Fibroblast of skin of right biceps (primary cell): ENCODE data around the gene MAGEB1.
A peak's percentile ranks its signal among the peaks of the same experiment; 100 is the strongest.

ENCODE experiments used
- DNase-seq: peaks from one replicate; pipeline ENCODE4 v3.0.0-alpha.2; 2013

Gene MAGEB1

DNA sequence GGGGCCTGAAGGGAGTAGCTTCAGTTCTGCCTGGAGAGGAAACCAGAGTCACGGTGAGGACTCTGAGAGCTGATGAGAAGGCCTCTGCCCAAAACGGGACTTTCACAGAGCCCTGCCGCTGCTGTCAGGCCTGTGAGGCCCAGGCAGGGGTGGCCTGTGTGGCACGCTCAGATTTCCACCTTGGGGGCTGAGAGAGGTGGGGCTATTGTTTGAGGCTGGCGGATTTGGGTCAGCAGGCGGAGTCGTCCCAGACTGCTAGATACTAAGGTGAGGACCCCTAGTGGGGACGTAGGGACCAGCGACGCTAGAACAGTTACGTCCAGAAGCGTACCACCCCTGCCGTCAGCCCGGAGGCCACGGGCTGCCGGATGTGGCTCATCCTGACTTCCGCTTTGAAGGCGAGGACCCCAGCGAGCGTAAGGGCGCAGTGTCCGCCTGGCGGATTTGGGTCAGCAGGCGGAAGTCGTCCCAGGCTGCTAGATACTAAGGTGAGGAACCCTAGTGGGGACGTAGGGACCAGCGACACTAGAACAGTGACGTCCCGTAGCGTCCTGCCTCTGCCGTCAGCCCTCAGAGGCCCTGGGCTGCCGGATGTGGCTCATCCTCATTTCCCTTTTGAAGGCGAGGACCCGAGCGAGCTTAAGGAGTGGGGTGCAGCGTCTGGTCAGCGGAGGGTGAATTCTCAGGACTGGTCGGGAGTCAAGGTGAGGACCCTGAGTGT is at the start of gene MAGEB1:
Gene MAGEB1, plus strand, starts transcription at position 378 of the 721 bp plus-strand sequence. CDS start 3,348 bp downstream, outside the sequence.
- DNase-seq, result no peak

DNA sequence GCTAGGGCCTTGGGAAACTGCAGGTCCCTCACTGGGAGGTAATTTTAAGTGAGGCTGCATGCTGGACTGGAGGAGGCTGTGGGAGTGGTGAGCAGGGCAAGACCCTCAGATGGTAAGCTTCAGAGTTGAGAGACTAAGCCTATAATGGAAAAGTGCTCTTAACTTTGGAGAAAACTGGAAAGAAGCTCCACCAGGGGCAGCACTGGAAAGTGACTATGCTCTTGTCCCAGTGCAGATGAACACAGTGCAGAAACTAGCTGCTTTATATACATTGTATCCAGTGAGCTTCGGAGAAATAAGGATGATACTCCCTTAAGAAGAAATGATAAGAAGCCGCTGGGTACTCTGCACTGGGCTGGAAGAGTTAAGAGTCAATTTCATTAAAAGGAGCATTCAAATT is 34.8 kb upstream of the MAGEB1 start:
- no peak for DNase-seq

DNA sequence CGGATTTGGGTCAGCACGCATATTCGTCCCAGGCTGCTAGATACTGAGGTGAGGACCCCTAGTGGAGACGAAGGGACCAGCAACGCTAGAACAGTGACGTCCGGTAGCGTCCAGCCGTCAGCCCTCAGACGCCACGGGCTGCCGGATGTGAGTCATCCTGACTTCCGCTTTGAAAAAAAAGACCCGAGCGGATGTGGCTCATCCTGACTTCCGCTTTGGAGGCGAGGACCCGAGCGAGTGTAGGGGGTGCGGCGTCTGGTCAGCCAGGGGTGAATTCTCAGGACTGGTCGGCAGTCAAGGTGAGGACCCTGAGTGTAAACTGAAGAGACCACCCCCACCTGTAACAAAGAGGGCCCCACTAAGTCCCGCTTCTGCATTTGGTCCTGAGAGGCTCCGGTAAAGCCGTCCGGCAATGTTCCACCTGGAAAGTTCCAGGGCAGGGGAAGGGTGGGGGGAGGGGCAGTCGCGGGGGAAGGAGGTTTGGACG is 31.5 kb upstream of the MAGEB1 start, which contains the start of gene MAGEB2:
Gene MAGEB2, plus strand, starts transcription at position 207 of the 487 bp plus-strand sequence. CDS start 3,018 bp downstream, outside the sequence.
- DNase-seq, result no peak

- DNase-seq, result no peak
These were observed 29.5 kb upstream of the MAGEB1 start for GRCh38 chrX:30217465-30217864.

- no peak for DNase-seq
These were observed 27.6 kb upstream of the MAGEB1 start for GRCh38 chrX:30219372-30219771.

GRCh38 chrX:30220661-30221060 is 26.3 kb upstream of the MAGEB1 start:
- DNase-seq, result no peak

GRCh38 chrX:30224536-30224935 is 22.4 kb upstream of the MAGEB1 start:
- DNase-seq, result no peak

GRCh38 chrX:30228526-30228925 is 18.4 kb upstream of the MAGEB1 start:
- DNase-seq, result no peak

GRCh38 chrX:30230395-30230794 is 16.6 kb upstream of the MAGEB1 start, which contains the start of gene MAGEB3:
Gene MAGEB3, plus strand, starts transcription at chrX:30230657. Its CDS starts 5,268 bp downstream, at chrX:30235925.
- no peak for DNase-seq

DNA sequence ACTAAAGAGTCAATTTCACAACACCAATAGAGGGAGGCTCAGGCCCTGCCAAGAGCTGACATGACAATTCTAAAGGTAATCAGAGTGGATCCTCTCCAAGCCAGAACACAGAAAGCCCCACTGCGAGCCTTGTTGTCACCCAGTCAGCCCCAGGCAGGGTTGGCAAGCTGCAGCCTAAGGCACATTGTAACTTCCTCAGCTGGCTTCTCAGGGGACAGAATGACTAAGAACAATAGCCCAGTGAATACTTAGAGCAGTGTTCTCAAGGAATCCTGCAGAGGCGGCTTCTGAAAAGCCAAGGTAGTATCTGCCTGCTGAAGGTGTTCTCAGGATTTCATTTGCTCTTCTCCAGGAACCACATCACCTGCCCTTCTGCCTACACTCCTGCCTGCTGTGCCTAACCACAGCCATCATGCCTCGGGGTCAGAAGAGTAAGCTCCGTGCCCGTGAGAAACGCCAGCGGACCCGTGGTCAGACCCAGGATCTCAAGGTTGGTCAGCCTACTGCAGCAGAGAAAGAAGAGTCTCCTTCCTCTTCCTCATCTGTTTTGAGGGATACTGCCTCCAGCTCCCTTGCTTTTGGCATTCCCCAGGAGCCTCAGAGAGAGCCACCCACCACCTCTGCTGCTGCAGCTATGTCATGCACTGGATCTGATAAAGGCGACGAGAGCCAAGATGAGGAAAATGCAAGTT is 5.1 kb upstream of the MAGEB1 start, which contains the start of gene MAGEB4:
Gene MAGEB4, plus strand, starts transcription at position 277 of the 692 bp plus-strand sequence. Its CDS starts 136 bp downstream, at position 413.
- no peak for DNase-seq

- DNase-seq, result no peak
These were observed 1.9 kb downstream of the MAGEB1 start for GRCh38 chrX:30248854-30249253.

GRCh38 chrX:30253257-30253656 is 6.3 kb downstream of the MAGEB1 start:
- no peak for DNase-seq

DNA sequence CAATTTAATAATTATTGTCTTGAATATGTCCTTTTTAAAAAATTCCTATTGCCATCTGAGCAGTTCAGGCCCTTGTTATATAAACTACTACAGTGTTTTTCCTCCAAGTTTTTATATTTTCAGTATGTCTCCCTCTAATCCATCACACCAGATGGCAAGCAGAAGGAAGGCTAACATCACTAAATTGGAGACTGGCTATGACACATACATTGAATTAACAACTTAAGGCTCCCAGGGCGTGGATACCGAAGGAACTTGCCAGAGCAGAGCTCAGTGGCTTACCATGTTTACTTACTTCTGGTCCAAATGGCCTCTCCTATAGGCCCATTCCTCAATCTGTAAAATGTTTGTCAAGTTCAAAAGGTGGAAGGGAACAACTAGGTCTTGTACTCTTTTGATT is 13.0 kb downstream of the MAGEB1 start:
- DNase-seq, result no peak

- DNase-seq, result no peak
These were observed 14.1 kb downstream of the MAGEB1 start for GRCh38 chrX:30261012-30261411.

DNA sequence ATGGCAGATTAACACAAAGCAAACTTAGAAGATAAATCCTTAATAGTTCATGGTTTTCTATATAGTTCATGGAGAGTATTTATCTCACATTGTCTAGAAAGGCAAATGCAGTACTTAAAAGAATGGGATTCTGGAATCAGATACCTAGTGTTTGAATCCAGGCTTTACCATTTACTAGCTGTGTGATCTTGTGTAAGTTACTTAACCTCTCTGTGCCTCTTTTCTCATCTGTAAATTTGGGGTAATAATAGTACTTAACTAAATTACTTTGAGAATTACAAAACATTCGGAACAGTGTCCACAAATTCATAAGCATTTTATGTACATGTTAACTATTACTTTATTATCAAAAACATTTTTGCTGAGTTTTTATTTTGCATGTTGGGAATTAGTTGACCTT is 15.8 kb downstream of the MAGEB1 start:
- DNase-seq, result no peak

- no peak for DNase-seq
These were observed 23.7 kb downstream of the MAGEB1 start for GRCh38 chrX:30270639-30271038.

- DNase-seq, result peak; percentile 12
These were observed 28.6 kb downstream of the MAGEB1 start for GRCh38 chrX:30275498-30275897.

DNA sequence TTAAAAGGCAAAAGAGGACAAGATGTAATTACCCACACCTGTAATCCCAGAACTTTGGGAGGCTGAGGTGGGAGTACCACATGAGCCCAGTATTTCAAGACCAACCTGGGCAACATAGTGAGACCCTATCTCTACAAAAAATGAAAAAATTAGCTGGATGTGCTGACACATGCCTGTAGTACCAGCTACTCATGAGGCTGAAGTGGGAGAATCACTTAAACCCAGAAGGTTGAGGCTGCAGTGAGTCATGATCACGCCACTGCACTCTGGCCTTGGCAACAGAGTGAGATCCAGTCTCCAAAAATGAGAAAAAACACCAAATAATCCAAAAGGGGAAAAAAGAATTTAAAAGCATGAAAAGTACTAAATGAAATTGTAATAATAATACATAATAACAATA is 31.4 kb downstream of the MAGEB1 start:
- peak; percentile 5 for DNase-seq

DNA sequence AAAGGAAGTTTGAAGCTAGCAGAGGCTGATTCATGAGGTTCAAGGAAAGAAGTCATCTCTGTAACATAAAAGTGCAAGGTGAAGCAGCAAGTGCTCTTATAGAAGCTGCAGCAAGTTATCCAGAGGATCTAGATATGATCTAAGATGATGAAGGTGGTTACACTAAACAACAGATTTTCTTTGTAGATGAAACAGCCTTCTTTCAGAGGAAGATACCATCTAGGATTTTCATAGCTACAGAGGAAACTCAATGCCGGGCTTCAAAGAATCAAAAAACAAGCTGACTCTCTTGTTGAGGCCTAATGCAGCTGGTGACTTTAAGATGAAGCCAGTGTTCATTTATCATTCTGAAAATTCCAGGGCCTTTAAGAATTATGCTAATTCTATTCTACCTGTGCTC is 33.5 kb downstream of the MAGEB1 start:
- no peak for DNase-seq

DNA sequence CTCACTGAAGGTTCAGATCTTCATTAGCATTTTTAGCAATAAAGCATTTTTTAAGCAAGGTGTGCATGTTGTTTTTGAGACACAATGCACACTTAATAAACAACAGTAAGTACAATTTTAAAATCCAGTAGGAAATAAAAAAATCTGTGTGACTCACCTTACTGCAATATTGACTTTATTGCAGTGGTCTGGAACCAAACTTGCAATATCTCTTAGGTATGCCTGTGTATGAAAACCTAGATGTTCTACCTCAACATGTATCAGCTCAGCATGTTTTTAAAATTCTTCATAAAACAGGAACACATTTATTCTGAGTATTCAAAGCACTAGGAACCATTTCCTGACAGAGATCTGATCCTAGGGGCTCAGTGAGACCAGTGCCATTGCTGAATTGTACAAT is 35.6 kb downstream of the MAGEB1 start:
- no peak for DNase-seq

GRCh38 chrX:30283456-30284200 is 36.7 kb downstream of the MAGEB1 start:
- peak; percentile 89 for DNase-seq

DNA sequence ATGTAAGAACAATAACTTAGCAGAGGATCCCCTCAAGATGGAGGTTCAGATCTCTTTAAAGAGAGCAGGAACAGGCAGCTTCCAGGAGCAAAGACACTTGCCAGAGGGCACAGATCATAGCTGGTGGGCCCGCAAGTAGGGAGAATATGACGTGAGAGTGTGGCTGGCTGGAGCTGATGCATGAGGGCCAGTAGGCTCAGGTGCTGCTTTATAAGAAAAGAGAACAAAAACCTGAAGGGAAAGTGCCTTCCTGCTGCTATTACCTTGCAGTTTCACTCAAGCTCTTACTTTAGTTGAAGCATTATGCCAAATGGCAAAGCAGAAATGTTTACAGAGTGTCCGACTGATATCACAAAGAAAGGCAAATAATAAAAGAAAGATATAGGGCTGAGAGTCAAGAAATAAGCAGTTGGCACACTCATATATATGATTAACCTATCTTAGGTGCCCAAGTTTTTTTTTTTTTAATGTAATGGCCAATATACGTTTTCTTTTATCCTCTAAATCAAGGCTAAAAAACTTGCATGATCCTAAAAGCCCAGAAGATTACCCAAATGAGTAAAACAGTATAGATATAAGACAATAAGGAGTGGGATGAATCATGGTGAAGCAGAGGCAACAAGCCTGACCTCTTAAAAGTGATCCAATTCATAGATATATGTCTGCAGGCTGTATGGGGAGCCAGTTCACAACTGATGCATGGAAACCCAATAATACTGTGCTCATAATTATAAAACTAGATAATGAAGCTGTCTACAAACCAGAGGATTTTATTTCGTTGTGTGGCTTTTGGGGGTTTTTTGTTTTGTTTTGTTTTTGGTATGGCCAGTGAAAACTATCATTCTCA is 49.7 kb downstream of the MAGEB1 start:
- DNase-seq, result no peak
